Skeletal muscle cell (primary cell): ENCODE measurements around the gene TBC1D22A.

Source experiments
- DNase-seq: peaks from one replicate; pipeline ENCODE4 v3.0.0-alpha.2; 2010; ENCODE audit warnings: low read depth
- H3K4me3 ChIP-seq: 2 replicates; pipeline ENCODE4 v1.5.1; 2011; ENCODE audit warnings: low read depth, mild to moderate bottlenecking, control low read depth, low read length, moderate library complexity

Gene TBC1D22A

GRCh38 chr22:47122441-47123000, 360.1 kb downstream of the TBC1D22A start:
- no peak overlapping the region for H3K4me3 ChIP-seq
- DNase-seq: no peak

- DNase-seq: no peak
- no peak overlapping the region for H3K4me3 ChIP-seq
Measured at GRCh38 chr22:47123006-47123826, 360.8 kb downstream of the TBC1D22A start.

DNA sequence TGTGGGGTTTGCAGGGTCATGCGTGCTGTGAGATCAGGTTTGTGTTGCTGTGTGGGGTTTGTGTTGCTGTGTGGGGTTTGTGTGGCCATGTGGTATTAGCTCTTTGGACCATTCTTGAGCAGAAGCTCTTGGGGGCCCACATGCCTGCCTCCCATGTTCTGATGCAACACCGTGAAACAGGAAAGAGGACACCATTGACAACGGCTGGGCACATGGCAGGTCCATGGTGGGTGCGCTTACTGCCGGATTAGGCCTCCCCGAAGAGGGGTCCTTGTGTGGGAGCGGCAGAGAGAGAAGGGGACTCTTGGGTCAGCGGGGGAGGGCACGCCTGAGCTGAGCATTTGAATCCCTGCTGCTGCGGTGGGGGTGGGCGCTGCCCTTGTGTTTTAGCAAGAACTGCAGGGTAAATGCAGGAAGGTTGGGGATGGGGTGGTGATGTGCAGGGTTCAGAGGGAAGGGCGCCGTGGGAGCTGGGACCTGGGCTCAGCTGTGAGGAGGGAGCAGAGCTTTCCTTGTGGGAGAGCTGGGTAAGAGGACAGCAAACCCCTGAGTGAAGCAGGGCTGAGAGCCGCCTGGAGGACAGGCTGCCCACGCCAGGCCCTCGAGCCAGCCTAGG, 361.5 kb downstream of the TBC1D22A start:
- no peak overlapping the region for H3K4me3 ChIP-seq
- no peak for DNase-seq

DNA sequence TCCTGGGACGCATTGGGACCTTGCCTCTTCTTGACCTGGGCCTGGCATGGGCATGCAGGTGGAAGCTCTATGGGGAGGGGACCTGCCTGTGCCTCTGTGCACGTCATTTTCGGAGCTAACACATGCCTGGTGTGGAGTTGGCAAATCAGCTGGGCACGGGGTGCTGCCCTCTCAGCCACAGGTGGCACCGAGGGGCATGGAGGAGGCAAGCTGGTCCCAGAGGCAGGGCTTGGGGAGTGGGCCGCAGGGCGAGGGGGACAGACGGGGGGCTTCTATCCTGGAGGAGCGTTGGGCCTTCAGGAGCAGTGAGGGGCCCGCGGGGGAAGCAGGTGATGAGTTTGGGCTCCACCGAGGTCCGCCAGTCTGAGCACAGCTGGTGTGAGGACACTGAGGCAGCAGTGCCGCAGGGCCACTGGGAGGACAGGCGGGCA, 362.0 kb downstream of the TBC1D22A start:
- no peak overlapping the region for H3K4me3 ChIP-seq
- no peak for DNase-seq

DNA sequence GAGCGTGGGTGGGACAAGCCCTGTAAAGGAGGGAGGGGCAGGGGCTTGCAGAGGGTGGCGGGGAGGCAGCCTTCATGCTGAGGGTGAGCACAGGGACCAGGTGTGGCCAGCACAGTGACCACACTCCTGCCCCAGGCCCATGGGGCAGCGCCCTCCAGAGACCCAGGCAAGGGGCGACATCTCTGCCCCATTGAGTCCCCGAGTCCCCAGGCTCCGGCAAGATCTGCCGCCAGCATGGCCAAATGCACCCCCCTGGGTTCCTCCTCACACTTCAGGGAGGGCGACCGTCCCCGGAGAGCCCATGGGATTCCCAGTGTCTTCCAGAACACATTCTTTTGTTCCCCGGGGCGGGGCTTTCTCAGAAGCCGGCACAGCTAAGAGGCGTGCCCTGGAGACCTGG, 362.5 kb downstream of the TBC1D22A start:
- DNase-seq: no peak
- H3K4me3 ChIP-seq: no peak overlapping the region

DNA sequence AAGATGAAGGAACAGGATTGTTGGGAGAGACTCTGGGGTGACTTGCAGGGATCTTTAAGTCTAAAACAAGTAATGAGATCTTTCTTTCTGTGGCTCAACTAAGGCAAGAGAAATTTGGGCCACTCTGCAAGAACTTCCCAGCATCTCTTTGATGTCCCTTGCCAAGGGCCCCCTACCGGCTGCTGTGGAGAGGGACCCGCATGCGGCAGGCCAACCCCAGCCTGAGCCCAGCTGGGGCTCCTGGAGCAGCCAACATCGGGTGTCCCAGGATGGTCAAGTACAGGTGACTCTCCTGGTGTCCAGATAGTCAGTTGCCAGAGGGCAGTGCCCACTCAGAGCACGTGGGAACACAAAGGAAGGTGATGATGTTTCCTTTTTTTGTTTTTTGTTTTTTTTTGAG, 363.2 kb downstream of the TBC1D22A start:
- no peak overlapping the region for H3K4me3 ChIP-seq
- DNase-seq: no peak

DNA sequence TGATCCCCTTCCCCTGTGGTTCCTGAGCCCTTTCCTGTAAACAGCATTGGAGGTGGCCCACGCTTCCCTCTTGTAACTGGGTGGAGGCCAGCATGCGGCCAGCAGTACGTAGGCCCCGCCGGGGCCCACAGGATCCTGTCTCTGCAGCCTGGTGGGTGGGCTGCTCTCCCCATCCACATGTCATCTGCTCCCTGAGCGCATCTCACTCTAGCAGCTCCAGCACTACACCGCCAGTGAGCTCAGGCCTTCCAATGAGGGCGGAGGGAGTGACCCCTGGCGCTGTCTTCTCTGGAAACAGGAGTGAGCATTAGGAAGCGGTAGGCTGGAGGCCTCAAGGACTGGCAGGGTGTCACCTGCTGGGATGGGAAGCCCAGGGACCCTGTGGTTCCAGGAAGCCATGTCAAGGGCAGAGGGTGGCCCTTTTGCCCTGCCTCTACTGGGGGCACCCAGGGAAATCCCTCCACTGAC, 363.9 kb downstream of the TBC1D22A start:
- DNase-seq: no peak
- H3K4me3 ChIP-seq: no peak overlapping the region

- no peak overlapping the region for H3K4me3 ChIP-seq
- DNase-seq: no peak
Measured at GRCh38 chr22:47127441-47127871, 365.0 kb downstream of the TBC1D22A start.

DNA sequence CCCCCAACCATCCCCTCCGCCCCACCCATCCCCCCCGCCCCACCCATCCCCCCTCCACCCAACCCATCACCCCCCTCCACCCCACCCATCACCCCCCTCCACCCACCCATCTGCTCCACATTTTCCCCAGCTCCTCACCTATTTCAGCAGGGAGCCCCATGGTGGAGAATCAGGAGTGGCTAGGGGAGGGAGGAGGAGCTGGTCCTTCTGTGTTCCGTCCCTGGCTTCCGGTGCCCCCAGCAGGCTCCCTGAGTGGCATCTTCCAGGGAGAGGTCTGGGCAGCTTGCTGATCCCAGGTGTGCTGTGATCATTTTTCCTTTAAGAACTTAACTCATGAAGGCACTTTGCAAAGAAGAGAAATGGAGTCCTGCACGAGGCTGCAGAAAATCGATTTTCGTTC, 365.8 kb downstream of the TBC1D22A start:
- no peak for DNase-seq
- no peak overlapping the region for H3K4me3 ChIP-seq

DNA sequence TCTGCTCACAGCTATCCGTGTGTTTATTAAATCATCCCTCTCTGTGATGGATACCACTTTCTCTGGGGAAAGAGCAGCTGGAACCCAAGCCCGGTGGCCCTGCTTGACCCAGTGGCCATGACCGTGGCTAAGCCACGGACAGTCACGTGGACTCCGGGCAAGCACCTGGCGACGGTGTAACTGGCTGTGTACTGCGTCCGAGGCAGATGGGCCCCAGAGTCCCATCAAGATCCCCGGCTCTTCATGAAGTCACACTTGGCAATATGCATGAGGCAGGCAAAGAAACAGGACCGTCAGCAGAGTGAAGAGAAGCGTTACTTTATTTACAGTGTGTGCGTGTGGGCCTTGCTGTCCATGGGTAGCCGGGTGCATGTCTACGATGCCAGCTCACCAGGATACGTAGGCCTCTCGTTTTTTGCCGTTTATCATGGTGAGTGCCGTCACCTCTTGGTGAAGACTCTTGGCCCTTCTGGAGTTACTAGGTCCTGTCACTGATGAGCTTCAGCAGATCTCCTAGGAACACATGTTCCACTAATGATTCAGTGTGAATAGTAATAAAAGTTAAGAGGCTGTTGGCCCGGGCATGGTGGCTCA, 366.3 kb downstream of the TBC1D22A start:
- DNase-seq: no peak
- H3K4me3 ChIP-seq: no peak overlapping the region

DNA sequence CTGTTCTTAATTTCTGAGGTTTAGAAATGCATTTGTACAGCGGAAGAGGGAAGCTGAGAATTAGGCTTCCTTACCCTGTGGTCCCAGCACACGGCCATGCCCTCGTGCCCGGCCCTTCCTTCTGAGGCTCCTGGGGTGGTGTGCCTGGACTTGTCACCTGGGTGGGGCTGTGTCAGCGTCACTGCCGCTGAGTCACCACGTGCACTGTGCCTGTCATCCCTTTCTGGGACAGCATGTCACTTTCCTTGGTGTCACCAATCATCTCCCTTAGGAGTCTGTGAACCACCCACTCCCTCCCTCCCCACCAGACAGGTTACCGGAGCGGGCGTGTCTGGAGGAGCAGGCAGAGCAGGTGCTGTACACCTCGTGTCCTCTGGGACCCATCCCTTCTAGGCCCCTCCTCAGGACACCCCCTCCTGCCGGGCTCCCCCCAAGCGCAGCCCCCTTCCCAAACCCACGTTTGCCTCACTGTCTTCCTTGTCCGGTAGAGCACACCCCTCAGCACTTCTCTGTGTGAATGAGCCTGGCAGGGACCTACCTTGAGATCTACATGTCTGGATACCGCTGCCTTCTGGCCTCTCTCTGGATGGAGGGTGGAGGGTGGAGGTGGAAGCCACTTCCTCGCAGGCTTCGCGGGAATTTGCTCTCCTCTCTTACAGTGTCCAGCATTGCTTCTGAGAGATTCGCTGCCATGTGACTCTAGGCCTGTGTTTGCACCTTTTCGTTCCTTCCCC, 367.6 kb downstream of the TBC1D22A start:
- H3K4me3 ChIP-seq: no peak overlapping the region
- no peak for DNase-seq

- no peak for DNase-seq
- H3K4me3 ChIP-seq: no peak overlapping the region
Measured at GRCh38 chr22:47130883-47131631, 368.6 kb downstream of the TBC1D22A start.

GRCh38 chr22:47131632-47132427, 369.4 kb downstream of the TBC1D22A start:
- H3K4me3 ChIP-seq: no peak overlapping the region
- no peak for DNase-seq

- no peak overlapping the region for H3K4me3 ChIP-seq
- DNase-seq: no peak
Measured at GRCh38 chr22:47132428-47132825, 370.0 kb downstream of the TBC1D22A start.

GRCh38 chr22:47133061-47133969, 370.9 kb downstream of the TBC1D22A start:
- H3K4me3 ChIP-seq: no peak overlapping the region
- no peak for DNase-seq

- DNase-seq: no peak
- H3K4me3 ChIP-seq: no peak overlapping the region
Measured at GRCh38 chr22:47134222-47134621, 371.8 kb downstream of the TBC1D22A start.

- DNase-seq: no peak
- no peak overlapping the region for H3K4me3 ChIP-seq
Measured at GRCh38 chr22:47135338-47135737, 372.9 kb downstream of the TBC1D22A start.
